ENCODE measurements around the gene ARPC3. TPM values are rescaled to one million over a fixed set of nuclear protein-coding genes. Genes with fewer than 3 reads are reported as not detected.
"Not testable (repeated sequence)": the region's sequence is repeated elsewhere in the genome, so short reads cannot be mapped to it uniquely, and the experiment has no call there.

ARPC3 gene
- total and polyA plus RNA-seq, 10 of the 15 experiments (the other 5 are each of a cell fraction or from before 2014, with no cell fraction given) = 81.6 to 890 (median 564) TPM

GRCh38 chr12:110466791-110467190 lies 16.7 kb upstream of the ARPC3 start:
- FAIRE-seq = no peak
- peak overlapping the region; percentile 43 for H3K4me2 ChIP-seq (ENCODE audit: control insufficient read depth, insufficient read depth)
- H3K9ac ChIP-seq (ENCODE audit: control insufficient read depth, insufficient read depth, low read length) = peak overlapping the region; percentile 87
- no TSS peak for BruUV-seq (replicated peaks)
- H2AFZ ChIP-seq (ENCODE audit: control insufficient read depth, low read depth, low read length) = no peak overlapping the region
- in situ Hi-C loops (cut with MboI) = loop anchor here (5.0 kb wide), 1 partner anchor 136 kb away; no protein-coding TSS in a partner anchor
- no peaks in the 10 kb centered on the region; a peak in 1 of 4 replicates for H3K36me3 ChIP-seq (ENCODE audit: control insufficient read depth in 2 of 2, insufficient read depth in 2 of 2, low read length in 1 of 2)
- H3K4me1 ChIP-seq (ENCODE audit: control insufficient read depth, insufficient read depth, low read length) = peaks cover 6% of the 10 kb centered on the region
- ChIA-PET POLR2A (interaction anchor here (0.6 to 3.6 kb wide), 4 partner anchors 9 to 139 kb away, joined by 3 to 43 read pairs (median 4); partner anchors contain the start of gene ARPC3), SMC1A (ENCODE audit: uncharacterized antibody, unreplicated experiment) (interaction anchor here (0.8 to 8.2 kb wide), 7 partner anchors 8 to 140 kb away, joined by 3 to 99 read pairs (median 14); partner anchors contain the start of genes ARPC3, RAD9B and VPS29), RAD21 (ENCODE audit: unreplicated experiment) (interaction anchor here (1.4 to 4.9 kb wide), 3 partner anchors 10 to 136 kb away, joined by 10 to 92 read pairs (median 67); partner anchors contain the start of gene ARPC3), CTCF (interaction anchor here (6.0 to 7.6 kb wide), 2 partner anchors 17 to 134 kb away, joined by 70 to 130 read pairs; partner anchors contain the start of gene ARPC3)
- TF ChIP-seq MLLT1 (IDR thresholded peaks at IDR 0.05) = no peak
- no peak for TF ChIP-seq HCFC1 (IDR thresholded peaks at IDR 0.05; ENCODE audit: low read length)
- no peak for TF ChIP-seq ASH2L (IDR thresholded peaks at IDR 0.05; ENCODE audit: borderline replicate concordance, low read depth)
- no peak for TF ChIP-seq IRF3 (IDR thresholded peaks at IDR 0.05)
- no peak for DNase-seq (ENCODE audit: low read depth, low spot score)
- H3K27me3 ChIP-seq (replicated peaks in 1 of 2; ENCODE audit: control insufficient read depth in 2 of 2, insufficient read depth in 2 of 2, low read length in 1 of 2) = no peaks in the 10 kb centered on the region
- ATAC-seq = no peak
- no peaks in the 10 kb centered on the region for H4K20me1 ChIP-seq (ENCODE audit: control insufficient read depth, insufficient read depth)
- intact Hi-C loops (cut with micrococcal nuclease; ENCODE audit: unreplicated experiment) = loop anchor here (5.0 kb wide), 2 partner anchors 136 to 231 kb away; no protein-coding TSS in a partner anchor
- no peak overlapping the region; the same call in 1 of the 2 replicates for H3K27ac ChIP-seq (ENCODE audit: control insufficient read depth, insufficient read depth)
- peak overlapping the region; percentile 25; the same call in 1 of the 2 replicates for H3K4me3 ChIP-seq
- peaks cover 40% of the 10 kb centered on the region for H3K79me2 ChIP-seq (ENCODE audit: control insufficient read depth, insufficient read depth, low read length)
- 61% methylated on average over 4 of the region's 5 CpGs for WGBS (ENCODE audit: insufficient coverage, insufficient replicate concordance, low lambda C conversion rate, missing lambda C conversion rate)
- H3K9me3 ChIP-seq (replicated peaks; ENCODE audit: control insufficient read depth, insufficient read depth, low read length) = no peaks in the 10 kb centered on the region

GRCh38 chr12:110465765-110466164 lies 15.6 kb upstream of the ARPC3 start:
- not testable (repeated sequence) for H2AFZ ChIP-seq (ENCODE audit: control insufficient read depth, low read depth, low read length); H3K36me3 ChIP-seq (ENCODE audit: control insufficient read depth in 2 of 2, insufficient read depth in 2 of 2, low read length in 1 of 2); H3K27me3 ChIP-seq (replicated peaks in 1 of 2; ENCODE audit: control insufficient read depth in 2 of 2, insufficient read depth in 2 of 2, low read length in 1 of 2); H4K20me1 ChIP-seq (ENCODE audit: control insufficient read depth, insufficient read depth); H3K4me2 ChIP-seq (ENCODE audit: control insufficient read depth, insufficient read depth); BruUV-seq (replicated peaks); H3K4me1 ChIP-seq (ENCODE audit: control insufficient read depth, insufficient read depth, low read length); ATAC-seq; H3K9ac ChIP-seq (ENCODE audit: control insufficient read depth, insufficient read depth, low read length); H3K9me3 ChIP-seq (replicated peaks; ENCODE audit: control insufficient read depth, insufficient read depth, low read length); FAIRE-seq; DNase-seq (ENCODE audit: low read depth, low spot score); H3K4me3 ChIP-seq; H3K27ac ChIP-seq (ENCODE audit: control insufficient read depth, insufficient read depth)
- H3K79me2 ChIP-seq (ENCODE audit: control insufficient read depth, insufficient read depth, low read length) = peaks cover 38% of the 10 kb centered on the region
- intact Hi-C loops (cut with micrococcal nuclease; ENCODE audit: unreplicated experiment) = loop anchor here (5.0 kb wide), 2 partner anchors 137 to 232 kb away; no protein-coding TSS in a partner anchor
- in situ Hi-C loops (cut with MboI) = loop anchor here (5.0 kb wide), 1 partner anchor 137 kb away; no protein-coding TSS in a partner anchor
- ChIA-PET RAD21 (ENCODE audit: unreplicated experiment) (interaction anchor here (1.1 to 1.2 kb wide), 2 partner anchors 9 to 135 kb away, joined by 3 to 4 read pairs; no protein-coding TSS in a partner anchor), POLR2A (interaction anchor here (0.6 to 0.7 kb wide), 2 partner anchors 119 to 189 kb away, joined by 3 read pairs; no protein-coding TSS in a partner anchor), SMC1A (ENCODE audit: uncharacterized antibody, unreplicated experiment) (interaction anchor here (0.8 to 6.0 kb wide), 4 partner anchors 9 to 36 kb away, joined by 3 to 36 read pairs (median 4); partner anchors contain the start of genes ARPC3, RAD9B and VPS29), CTCF (interaction anchor here (0.6 to 6.0 kb wide), 4 partner anchors 15 to 612 kb away, joined by 3 to 130 read pairs (median 4); no protein-coding TSS in a partner anchor)
- 78% methylated on average over 11 of the region's 11 CpGs for WGBS (ENCODE audit: insufficient coverage, insufficient replicate concordance, low lambda C conversion rate, missing lambda C conversion rate)

Measured in GM12878 (cell line).